Astrocyte (in vitro differentiated cells and primary cell): Measurements from ENCODE around the gene BSG.

Experiments
- EZH2 ChIP-seq: IDR thresholded peaks from 2 replicates; pipeline ENCODE4 v1.6.1; 2012; ENCODE audit warnings: mild to moderate bottlenecking, low read length, inconsistent platforms; ENCODE audit not compliant: insufficient read depth
- TF ChIP-seq, protein P1 (sequence below): IDR thresholded peaks from 2 replicates; pipeline ENCODE4 v1.5.1; 2011; ENCODE audit warnings: low read depth, mild to moderate bottlenecking, inconsistent platforms, low read length, moderate library complexity; ENCODE audit not compliant: insufficient read depth

DNA sequence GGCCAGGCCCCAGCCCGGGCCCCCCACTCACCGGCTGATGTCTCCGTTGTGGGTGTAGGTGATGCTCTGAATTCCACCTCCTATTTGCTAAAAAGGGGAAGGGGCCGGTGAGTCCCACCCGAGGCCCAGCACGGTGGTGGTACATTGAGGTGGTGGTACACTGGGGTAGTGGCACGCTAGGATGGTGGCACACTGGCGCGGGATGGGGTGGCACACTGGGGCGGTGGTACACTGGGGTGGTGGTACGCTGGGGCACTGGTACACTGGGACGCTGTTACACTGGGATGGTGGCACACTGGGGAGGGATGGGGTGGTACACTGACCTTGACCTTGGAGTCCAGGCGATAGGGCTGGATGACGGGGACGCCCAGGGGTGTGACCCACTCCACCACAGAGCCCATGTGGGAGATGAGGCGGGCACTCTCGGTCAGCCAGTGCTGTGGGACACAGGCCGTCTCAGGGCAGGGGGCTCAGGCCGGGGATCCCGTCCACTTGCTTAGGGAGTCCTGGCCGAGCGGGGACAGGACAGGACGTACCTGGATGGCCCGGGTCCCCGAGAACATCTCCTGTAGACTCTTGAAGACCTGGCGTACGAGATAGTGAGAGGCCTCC, 46.4 kb downstream of the BSG start:
- TF ChIP-seq EZH2: no peak
- TF ChIP-seq, protein P1, sequence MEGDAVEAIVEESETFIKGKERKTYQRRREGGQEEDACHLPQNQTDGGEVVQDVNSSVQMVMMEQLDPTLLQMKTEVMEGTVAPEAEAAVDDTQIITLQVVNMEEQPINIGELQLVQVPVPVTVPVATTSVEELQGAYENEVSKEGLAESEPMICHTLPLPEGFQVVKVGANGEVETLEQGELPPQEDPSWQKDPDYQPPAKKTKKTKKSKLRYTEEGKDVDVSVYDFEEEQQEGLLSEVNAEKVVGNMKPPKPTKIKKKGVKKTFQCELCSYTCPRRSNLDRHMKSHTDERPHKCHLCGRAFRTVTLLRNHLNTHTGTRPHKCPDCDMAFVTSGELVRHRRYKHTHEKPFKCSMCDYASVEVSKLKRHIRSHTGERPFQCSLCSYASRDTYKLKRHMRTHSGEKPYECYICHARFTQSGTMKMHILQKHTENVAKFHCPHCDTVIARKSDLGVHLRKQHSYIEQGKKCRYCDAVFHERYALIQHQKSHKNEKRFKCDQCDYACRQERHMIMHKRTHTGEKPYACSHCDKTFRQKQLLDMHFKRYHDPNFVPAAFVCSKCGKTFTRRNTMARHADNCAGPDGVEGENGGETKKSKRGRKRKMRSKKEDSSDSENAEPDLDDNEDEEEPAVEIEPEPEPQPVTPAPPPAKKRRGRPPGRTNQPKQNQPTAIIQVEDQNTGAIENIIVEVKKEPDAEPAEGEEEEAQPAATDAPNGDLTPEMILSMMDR: no peak
